Right lobe of liver (tissue), 6 donors: Measurements from ENCODE around the gene CAST. TPM values are rescaled to one million over a fixed set of nuclear protein-coding genes. Genes with fewer than 3 reads are reported as not detected.

Experiments
- ATAC-seq, 4 donors: fragments of 200-7000 bp; cut with Tn5 transposase; one replicate each; pipeline ENCODE4 v1.9.1; 2020; ENCODE audit warnings: mild to moderate bottlenecking in 4 of 4, moderate library complexity in 4 of 4
- DNase-seq, 3 donors: peaks; one replicate each; pipeline ENCODE4 v3.0.0-alpha.2; 2020
- H3K27ac ChIP-seq, 3 donors: fragments of 200-600 bp; one replicate each; pipeline ENCODE4 v1.8.0; 2022
- H3K27me3 ChIP-seq, 2 donors: fragments of 200-600 bp; one replicate each; pipeline ENCODE4 v1.8.0; 2022
- H3K36me3 ChIP-seq, 4 donors: fragments of 200-600 bp; sonication (generic) in 1 of 4; one replicate each; pipeline versions ENCODE4 v1.5.1 to v1.8.0; 2017 to 2022; ENCODE audit warnings: control low read depth in 1 of 4
- H3K4me1 ChIP-seq, 4 donors: fragments of 200-600 bp; sonication (generic) in 1 of 4; one replicate each; pipeline versions ENCODE4 v1.5.1 to v1.8.0; 2017 to 2022; ENCODE audit warnings: control low read depth in 1 of 4
- H3K4me3 ChIP-seq, 3 donors: fragments of 200-600 bp; one replicate each; pipeline ENCODE4 v1.8.0; 2022
- H3K9me3 ChIP-seq, 4 donors: fragments of 200-600 bp; sonication (generic) in 1 of 4; one replicate each; pipeline versions ENCODE4 v1.5.1 to v1.8.0; 2017 to 2022; ENCODE audit warnings: control low read depth in 1 of 4
- POLR2A ChIP-seq: fragments of 450-650 bp; IDR thresholded peaks from one replicate; pipeline ENCODE4 v1.6.1; 2017; ENCODE audit warnings: antibody characterized with exemption, mild to moderate bottlenecking
- WGBS: methylation state at CpG from one replicate; pipeline ENCODE4 v1.1.6; 2018; ENCODE audit warnings: low coverage, low lambda C conversion rate; ENCODE audit not compliant: insufficient coverage; ENCODE audit errors: missing lambda C conversion rate; 5-methylcytosine and 5-hydroxymethylcytosine counted together
- intact Hi-C, 2 donors: fragments of 100-400 bp; cut with DNase I; formaldehyde crosslinking; loops; one replicate each; pipeline versions ENCODE4 v1.11.2 to v1.14.1; 2022
- total RNA-seq, 6 experiments: library from RNA; depleted of rRNA in 2 of 6; stranded (reverse); fragments of >200 nt in 2 of 6; fragmentation: NEBNext Ultra II Directional in 3 of 6; extraction: Animal tissue kit (Norgen Biotek cat#: 25700) in 3 of 6; gene quantifications; one replicate each; pipeline versions ENCODE4 v1.1.0 to v1.2.4, GENCODE V29; 2016 to 2023
- TF ChIP-seq, protein P1 (sequence below), 4 donors: fragments of 200-600 bp in 3 of 4; fragments of 450-650 bp in 1 of 4; IDR thresholded peaks; one replicate each; pipeline versions ENCODE4 v1.5.1 to v1.8.0; 2016 to 2022; ENCODE audit warnings: antibody characterized with exemption in 4 of 4, mild to moderate bottlenecking in 2 of 4
- donor health status: DM: no; HTN: yes; CAD: no.
- donor health status: DM: no; HTN: no; CAD: no.
- donor health status: DM: no; HTN: no; CAD: no.
- donor health status: DM: no; HTN: yes; CAD: no.
- donor health status: DM: no; HTN: yes; CAD: no.

The CAST gene
- total RNA-seq, 6 experiments from 2014 or later = 86.8 to 187 (median 123) TPM

- ATAC-seq = no peak
- Histone ChIP-seq H3K27ac (no peak overlapping the region), H3K9me3 (no peaks in the 10 kb centered on the region), H3K4me3 (no peak overlapping the region), H3K4me1 (no peaks in the 10 kb centered on the region), H3K27me3 (no peaks in the 10 kb centered on the region), H3K36me3 (no peaks in the 10 kb centered on the region)
- WGBS = 87% methylated on average over 3 of the region's 3 CpGs
- no peak for TF ChIP-seq POLR2A
- TF ChIP-seq, protein P1, sequence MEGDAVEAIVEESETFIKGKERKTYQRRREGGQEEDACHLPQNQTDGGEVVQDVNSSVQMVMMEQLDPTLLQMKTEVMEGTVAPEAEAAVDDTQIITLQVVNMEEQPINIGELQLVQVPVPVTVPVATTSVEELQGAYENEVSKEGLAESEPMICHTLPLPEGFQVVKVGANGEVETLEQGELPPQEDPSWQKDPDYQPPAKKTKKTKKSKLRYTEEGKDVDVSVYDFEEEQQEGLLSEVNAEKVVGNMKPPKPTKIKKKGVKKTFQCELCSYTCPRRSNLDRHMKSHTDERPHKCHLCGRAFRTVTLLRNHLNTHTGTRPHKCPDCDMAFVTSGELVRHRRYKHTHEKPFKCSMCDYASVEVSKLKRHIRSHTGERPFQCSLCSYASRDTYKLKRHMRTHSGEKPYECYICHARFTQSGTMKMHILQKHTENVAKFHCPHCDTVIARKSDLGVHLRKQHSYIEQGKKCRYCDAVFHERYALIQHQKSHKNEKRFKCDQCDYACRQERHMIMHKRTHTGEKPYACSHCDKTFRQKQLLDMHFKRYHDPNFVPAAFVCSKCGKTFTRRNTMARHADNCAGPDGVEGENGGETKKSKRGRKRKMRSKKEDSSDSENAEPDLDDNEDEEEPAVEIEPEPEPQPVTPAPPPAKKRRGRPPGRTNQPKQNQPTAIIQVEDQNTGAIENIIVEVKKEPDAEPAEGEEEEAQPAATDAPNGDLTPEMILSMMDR (IDR thresholded peaks at IDR 0.05) = no peak
- intact Hi-C loops = no loop called here
- no peak for DNase-seq
Observed at GRCh38 chr5:96638561-96638960, 23.6 kb upstream of the CAST start.

DNA sequence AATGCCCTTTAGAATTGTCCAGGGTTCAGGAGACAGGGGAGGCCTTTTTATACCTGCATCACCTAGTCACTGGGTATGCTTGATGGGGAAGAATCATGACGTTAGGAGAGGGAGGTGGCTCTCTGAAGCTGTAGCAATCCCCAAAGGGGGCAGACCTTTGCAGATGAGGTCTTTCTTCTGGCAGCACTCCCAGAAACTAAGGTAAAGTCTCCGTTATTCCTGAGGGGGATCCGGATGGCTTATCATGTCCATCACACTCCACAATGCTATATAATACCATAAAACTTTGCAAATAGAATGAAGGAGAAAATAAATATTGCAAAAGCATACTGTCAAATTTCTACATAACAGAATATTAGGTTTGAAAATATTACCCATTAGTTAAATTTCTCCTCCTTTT lies 21.5 kb upstream of the CAST start:
- no peaks in the 10 kb centered on the region for H3K9me3 ChIP-seq
- intact Hi-C loops = no loop called here
- TF ChIP-seq, protein P1 (IDR thresholded peaks at IDR 0.05) = no peak
- no peak for TF ChIP-seq POLR2A
- no peaks in the 10 kb centered on the region for H3K36me3 ChIP-seq
- 50% methylated on average over 2 of the region's 3 CpGs for WGBS
- DNase-seq (no peak), ATAC-seq (no peak)
- no peaks in the 10 kb centered on the region for H3K27me3 ChIP-seq
- H3K4me3 ChIP-seq = no peak overlapping the region
- H3K4me1 ChIP-seq = no peaks in the 10 kb centered on the region
- H3K27ac ChIP-seq = no peak overlapping the region

DNA sequence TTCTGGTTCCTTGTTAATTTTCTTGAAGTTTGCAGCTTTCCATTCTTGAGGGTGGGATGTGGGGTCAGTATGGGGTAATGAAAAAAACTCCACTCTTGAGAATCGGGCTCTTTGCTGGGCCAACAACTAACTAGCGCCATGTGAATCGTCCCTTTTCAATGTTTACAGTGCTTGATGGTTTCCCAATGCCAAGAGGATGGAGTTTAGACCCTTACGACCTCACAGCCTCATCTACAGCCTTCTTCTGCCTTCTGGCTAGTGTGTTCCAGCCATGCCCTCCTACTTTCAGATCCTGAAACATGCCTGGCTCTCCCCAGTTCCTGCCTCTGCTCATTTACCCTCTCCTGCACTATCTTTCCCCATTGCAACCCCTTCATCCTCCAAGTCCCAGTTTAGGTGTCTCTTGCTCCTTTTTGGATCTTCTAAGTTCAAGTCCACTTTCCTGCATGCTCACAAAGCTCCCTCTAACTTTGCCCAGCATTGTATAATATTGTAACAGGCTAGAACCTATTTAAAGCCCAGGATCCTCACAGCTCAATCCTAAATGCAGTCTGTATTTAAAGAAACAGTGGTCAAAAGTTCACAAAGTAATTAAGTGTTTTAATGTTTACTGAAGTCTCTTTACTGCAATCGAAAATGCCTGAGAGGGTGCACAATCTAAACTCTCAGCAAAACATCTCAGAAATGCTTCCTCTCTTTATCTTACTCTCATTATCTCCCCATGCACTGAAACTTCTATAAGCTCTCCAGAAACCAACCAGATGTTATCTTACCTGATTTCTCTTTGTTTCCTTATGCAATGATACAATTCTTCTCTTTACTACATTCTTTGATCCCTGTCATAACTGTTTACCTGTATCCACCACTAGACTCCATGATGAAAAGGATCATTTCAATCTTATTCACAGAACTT lies 20.6 kb upstream of the CAST start:
- Histone ChIP-seq H3K9me3 (no peaks in the 10 kb centered on the region), H3K27me3 (no peaks in the 10 kb centered on the region), H3K36me3 (no peaks in the 10 kb centered on the region), H3K4me1 (no peaks in the 10 kb centered on the region), H3K4me3 (no peak overlapping the region), H3K27ac (no peak overlapping the region)
- ATAC-seq = peak in 1 of 4 donors; percentile 73
- intact Hi-C loops = no loop called here
- no peak for DNase-seq
- WGBS = 38% methylated on average over 5 of the region's 5 CpGs
- TF ChIP-seq POLR2A = no peak

- DNase-seq (no peak), ATAC-seq (no peak)
- 89% methylated on average over 2 of the region's 2 CpGs for WGBS
- intact Hi-C loops = no loop called here
- no peaks in the 10 kb centered on the region for H3K36me3 ChIP-seq
- no peaks in the 10 kb centered on the region for H3K27me3 ChIP-seq
- no peak overlapping the region for H3K4me3 ChIP-seq
- no peaks in the 10 kb centered on the region for H3K9me3 ChIP-seq
- no peaks in the 10 kb centered on the region for H3K4me1 ChIP-seq
- no peak for TF ChIP-seq POLR2A
- TF ChIP-seq, protein P1 (IDR thresholded peaks at IDR 0.05) = no peak
- H3K27ac ChIP-seq = no peak overlapping the region
Observed at GRCh38 chr5:96642281-96642640, 19.9 kb upstream of the CAST start.

- TF ChIP-seq POLR2A = no peak
- TF ChIP-seq, protein P1 (IDR thresholded peaks at IDR 0.05) = no peak
- H3K9me3 ChIP-seq = no peaks in the 10 kb centered on the region
- DNase-seq = no peak
- peaks cover 0 to 18% (median 5%) of the 10 kb centered on the region in 4 donors for H3K4me1 ChIP-seq
- H3K4me3 ChIP-seq = no peak overlapping the region
- H3K27ac ChIP-seq = no peak overlapping the region
- H3K27me3 ChIP-seq = no peaks in the 10 kb centered on the region
- H3K36me3 ChIP-seq = no peaks in the 10 kb centered on the region
- ATAC-seq = no peak
- intact Hi-C loops = no loop called here
- WGBS = 89% methylated on average over 7 of the region's 7 CpGs
Observed at GRCh38 chr5:96645091-96645490, 17.1 kb upstream of the CAST start.
